ENCODE data around the gene PSMG3.

PSMG3 gene

GRCh38 chr7:1559626-1560590 lies 9.9 kb downstream of the PSMG3 start:
- in situ Hi-C loops (cut with HindIII; ENCODE audit: low sequenced_read_pairs), result no loop called here

GRCh38 chr7:1558841-1559625 lies 10.8 kb downstream of the PSMG3 start:
- in situ Hi-C loops (cut with HindIII; ENCODE audit: low sequenced_read_pairs), result no loop called here

GRCh38 chr7:1558181-1558811 lies 11.5 kb downstream of the PSMG3 start:
- in situ Hi-C loops (cut with HindIII; ENCODE audit: low sequenced_read_pairs), result no loop called here

DNA sequence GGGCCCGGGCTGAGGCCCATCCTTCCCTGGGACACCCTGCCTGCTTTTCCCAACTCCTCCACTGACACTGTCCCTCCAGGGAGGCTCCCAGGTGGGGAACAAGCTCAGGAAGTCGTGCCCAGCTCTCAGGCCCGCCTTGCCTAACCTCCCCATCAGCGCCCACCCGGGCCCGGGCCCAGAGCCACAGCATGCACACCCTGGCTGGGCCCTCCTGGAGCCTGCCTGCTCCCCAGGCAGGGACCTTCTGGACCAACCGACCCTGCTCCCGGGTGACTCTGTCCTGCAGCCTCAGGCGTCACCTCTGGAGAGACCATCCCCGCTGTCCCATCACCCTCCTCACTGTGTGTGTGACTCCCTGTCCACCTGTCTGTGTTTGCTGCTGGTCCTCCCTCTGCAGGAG lies 12.1 kb downstream of the PSMG3 start:
- in situ Hi-C loops (cut with HindIII; ENCODE audit: low sequenced_read_pairs), result no loop called here

GRCh38 chr7:1557006-1557405 lies 12.8 kb downstream of the PSMG3 start:
- in situ Hi-C loops (cut with HindIII; ENCODE audit: low sequenced_read_pairs), result no loop called here

DNA sequence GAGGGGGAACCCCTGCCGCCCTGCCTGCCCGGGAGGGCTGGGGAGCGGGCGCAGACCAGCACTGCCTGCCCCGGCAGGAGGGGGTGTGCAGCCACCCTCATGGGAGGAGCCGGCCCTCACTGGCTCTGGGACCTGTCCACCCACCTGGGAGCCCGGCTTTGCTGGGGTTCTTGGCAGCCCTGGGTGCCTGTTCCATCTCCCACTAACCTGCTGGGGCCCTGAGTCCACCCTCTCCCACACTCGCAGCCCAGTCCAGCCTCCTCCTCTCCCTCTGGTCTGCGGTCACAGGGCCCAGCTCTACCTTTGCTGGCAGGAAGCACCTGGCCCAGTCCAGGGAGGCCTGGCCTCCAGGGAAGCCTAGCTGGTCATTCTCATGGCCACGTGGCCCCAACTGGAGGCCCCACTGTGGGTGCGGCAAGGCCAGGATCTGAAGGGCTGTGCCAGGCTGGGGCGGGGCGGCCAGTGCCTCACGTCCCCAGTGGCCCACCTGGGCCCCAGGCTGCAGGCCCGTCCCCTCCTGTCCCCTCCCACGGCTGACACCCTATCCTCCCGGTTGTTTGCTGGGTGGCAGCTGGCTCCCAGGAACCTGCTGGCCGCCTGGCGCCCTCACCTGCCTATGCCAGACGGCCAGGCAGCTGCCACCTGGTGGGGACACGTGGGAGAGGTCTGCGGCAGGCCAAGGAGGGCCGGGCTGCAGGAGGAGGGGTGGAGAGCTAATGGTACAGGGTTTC lies 13.9 kb downstream of the PSMG3 start, which contains the start of gene TMEM184A:
TSS of gene TMEM184A (minus strand) at position 393 of the 731 bp plus-strand sequence. CDS start 721 bp downstream, outside the sequence.
- in situ Hi-C loops (cut with HindIII; ENCODE audit: low sequenced_read_pairs), result no loop called here

DNA sequence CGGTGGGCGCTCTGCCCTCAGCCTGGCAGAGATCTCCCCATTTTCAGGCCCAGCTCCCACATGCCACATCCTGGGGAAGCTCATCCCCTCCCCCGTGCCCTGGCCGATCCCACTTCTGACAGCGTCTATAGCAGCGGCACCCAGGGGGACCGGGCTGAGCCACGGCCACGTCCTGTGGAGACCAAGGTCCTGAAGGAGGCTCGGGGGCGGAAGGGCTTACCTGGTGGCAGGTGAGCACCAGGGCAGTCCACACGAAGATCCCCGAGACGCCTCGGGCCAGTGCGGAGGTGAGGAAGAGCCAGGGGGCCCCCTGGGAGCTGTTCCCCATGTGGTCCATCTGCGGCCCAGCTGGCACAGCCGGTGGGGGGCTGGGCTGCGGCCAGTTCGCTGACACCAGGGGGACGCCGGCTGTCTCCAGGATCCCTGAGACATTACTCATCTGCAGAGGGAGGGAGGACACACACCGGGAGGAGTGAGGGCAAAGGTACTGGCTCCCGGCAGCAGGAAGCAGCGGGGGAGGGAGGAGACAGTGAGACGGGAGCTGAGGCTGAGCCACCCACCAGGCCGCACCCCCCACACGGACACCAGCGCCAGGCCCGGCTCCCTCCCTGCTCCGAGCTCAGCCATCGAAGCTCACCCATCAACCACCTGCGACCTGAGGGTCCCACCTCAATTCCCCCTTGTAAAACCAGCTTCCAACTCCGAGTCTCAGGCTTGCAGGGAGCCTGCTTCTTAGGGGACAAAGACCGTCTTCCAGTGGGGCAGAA lies 14.6 kb downstream of the PSMG3 start:
- in situ Hi-C loops (cut with HindIII; ENCODE audit: low sequenced_read_pairs), result no loop called here

- in situ Hi-C loops (cut with HindIII; ENCODE audit: low sequenced_read_pairs), result no loop called here
Measured at GRCh38 chr7:1554333-1555045, 15.3 kb downstream of the PSMG3 start.

- in situ Hi-C loops (cut with HindIII; ENCODE audit: low sequenced_read_pairs), result no loop called here
Measured at GRCh38 chr7:1553512-1554210, 16.2 kb downstream of the PSMG3 start.

DNA sequence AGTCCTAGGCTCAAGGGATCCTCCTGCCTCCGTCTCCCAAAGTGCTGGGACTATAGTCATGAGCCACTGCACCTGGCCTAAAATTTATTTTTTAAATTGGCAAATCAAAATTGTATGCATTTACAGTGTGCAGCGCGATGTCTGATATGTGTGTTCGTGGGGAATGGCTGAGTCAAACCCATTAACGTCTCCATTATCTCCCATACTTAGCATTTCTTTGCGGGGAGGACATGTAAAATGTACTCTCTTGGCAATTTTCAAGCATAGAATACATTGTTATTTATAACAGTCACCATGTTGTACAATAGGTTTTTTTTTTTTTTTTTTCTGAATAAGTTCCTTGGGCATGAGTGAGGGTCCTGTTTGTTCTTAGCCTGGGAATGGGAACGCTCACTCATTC lies 17.6 kb downstream of the PSMG3 start:
- in situ Hi-C loops (cut with HindIII; ENCODE audit: low sequenced_read_pairs), result no loop called here

DNA sequence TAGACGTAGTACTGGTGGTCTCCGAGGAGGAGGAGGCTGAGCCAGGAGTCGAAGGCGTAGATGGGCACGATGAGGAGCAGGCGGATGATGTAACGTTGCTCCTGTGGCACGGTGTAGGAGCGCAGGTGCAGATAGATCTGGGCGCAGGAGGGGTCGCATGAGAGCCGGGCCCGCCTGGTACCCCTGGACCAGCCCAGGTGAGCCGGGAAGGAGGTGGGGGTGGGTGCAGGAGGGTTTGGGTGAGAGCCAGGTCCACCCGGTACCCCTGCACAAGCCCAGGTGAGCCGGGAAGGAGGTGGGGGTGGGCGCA lies 19.0 kb downstream of the PSMG3 start:
- in situ Hi-C loops (cut with HindIII; ENCODE audit: low sequenced_read_pairs), result no loop called here

DNA sequence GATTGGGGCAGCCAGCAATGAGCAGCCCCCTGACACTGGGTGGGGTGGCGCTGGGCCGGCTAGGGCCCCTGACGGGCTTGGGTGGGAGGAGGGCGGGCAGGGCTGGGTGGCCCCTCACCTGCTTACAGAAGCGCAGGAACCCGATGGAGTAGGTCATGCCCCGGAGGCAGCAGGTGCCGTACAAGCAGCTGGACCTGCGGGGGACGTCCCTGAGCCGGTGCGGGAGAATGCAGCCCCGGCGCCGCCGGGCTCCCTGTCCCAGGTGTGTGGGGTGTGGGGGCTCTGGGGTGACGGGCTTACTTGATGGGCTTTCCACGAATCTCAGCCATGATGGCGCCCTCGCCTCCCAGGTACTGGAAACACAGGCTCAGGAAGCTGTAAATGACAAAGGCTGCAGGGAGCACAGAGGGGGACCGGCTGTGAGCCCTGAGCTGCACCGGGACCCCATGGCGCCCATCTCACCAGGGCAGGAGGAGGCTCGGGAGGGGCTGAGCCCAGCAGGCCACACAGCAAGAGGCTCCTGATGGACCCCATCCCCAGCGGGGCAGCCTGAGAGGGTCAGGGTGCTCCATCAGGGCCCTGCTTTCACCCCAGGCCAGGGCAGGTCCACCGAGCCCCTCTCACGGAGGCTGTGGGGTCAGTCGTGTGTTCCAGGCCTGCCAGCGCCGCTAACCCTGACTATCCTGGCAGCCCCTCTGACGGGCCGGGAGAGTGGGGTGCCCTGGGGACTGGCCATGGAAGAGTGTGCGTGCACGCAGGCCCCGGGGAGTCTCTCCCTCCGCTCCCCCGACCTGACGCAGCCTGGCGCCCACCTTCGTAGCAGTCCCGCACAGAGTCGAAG lies 19.6 kb downstream of the PSMG3 start:
- in situ Hi-C loops (cut with HindIII; ENCODE audit: low sequenced_read_pairs), result no loop called here

DNA sequence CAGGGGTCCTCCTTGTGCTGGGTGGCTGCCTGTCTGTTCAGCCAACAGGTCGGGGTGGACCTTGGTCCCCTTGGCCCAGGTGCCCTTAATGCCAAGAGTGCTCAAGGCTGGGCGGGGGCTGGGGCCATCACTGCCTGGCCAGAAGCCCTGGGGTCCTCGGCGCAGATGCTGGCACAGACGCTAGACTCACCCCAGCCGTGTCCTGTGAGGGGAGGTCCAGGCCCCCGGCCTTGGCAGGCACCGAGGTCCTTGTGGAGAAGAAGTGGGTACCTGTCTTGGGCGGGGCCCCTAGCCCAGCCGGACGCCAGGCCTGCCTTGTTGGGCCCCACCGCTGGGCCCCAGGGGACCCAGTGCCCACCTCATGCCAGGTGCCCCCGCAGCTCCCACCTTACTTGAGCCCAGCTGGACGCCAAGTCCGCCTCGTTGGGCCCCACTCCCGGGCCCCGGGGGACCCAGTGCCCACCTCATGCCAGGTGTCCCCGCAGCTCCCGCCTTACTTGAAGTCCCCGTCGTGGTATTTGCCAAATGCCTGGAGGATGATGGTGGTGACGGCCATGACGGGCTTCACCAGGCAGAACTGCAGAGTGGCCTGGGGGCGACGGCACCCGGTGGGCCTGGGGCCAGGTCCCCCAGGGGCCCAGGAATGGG lies 20.4 kb downstream of the PSMG3 start:
- in situ Hi-C loops (cut with HindIII; ENCODE audit: low sequenced_read_pairs), result no loop called here

GRCh38 chr7:1548944-1549343 lies 20.9 kb downstream of the PSMG3 start:
- in situ Hi-C loops (cut with HindIII; ENCODE audit: low sequenced_read_pairs), result no loop called here

- in situ Hi-C loops (cut with HindIII; ENCODE audit: low sequenced_read_pairs), result no loop called here
Measured at GRCh38 chr7:1548438-1548831, 21.4 kb downstream of the PSMG3 start.

GRCh38 chr7:1547777-1548437 lies 21.9 kb downstream of the PSMG3 start:
- in situ Hi-C loops (cut with HindIII; ENCODE audit: low sequenced_read_pairs), result no loop called here
